HG03342 (cell line): ENCODE results near the gene PODXL.
"Not testable (repeated sequence)": the region's sequence is repeated elsewhere in the genome, so short reads cannot be mapped to it uniquely, and the experiment has no call there.

Experiments used
- ATAC-seq: cut with Tn5 transposase; IDR thresholded peaks from one replicate; pipeline ENCODE4 v1.9.1; 2021; ENCODE audit warnings: mild to moderate bottlenecking, moderate library complexity; ENCODE audit not compliant: unreplicated experiment

The PODXL gene

GRCh38 chr7:131538071-131538812, 18.2 kb downstream of the PODXL start:
- ATAC-seq: no peak

DNA sequence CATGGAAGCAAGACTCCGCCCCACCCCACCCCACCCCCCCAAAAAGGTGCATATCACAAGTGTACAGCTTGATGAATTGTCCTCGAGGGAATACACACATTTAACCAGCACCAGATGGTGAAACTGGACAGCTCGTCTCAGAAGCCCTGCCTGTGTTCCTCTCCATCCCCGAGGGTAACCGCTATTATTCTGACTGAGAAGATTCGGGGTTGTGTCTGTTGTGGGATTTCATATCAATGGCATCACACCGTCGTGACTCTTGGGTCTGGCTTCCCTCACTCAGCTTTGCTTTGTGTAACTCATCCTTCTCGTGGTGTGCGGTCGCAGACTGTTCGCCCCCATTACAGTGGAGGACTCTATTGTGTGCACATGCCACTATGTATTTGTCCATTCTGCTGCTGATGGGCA, 18.9 kb downstream of the PODXL start:
- no peak for ATAC-seq

GRCh38 chr7:131536361-131536849, 20.0 kb downstream of the PODXL start:
- ATAC-seq: no peak

GRCh38 chr7:131533566-131534561, 22.6 kb downstream of the PODXL start:
- ATAC-seq: no peak

DNA sequence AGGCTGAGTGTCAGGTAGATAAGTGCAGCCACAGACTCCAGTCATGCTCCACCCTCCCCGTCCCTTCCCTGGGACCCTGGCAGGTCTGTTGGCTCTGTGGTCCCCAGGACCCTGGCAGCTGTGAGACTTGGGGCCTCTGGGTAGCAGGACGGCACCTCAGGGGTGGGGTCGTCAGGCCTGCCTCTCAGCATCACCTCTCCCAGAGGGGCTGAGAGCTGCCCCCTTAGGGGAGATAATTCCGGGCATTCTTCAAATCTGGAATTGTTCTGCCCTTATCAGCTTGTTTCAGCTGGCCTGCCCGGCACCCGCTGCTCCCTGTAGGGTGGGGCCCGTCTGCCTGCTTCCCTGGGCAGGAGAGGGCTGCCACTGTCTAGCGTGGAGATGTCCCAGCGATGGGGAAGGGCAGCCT, 23.3 kb downstream of the PODXL start:
- ATAC-seq: no peak

DNA sequence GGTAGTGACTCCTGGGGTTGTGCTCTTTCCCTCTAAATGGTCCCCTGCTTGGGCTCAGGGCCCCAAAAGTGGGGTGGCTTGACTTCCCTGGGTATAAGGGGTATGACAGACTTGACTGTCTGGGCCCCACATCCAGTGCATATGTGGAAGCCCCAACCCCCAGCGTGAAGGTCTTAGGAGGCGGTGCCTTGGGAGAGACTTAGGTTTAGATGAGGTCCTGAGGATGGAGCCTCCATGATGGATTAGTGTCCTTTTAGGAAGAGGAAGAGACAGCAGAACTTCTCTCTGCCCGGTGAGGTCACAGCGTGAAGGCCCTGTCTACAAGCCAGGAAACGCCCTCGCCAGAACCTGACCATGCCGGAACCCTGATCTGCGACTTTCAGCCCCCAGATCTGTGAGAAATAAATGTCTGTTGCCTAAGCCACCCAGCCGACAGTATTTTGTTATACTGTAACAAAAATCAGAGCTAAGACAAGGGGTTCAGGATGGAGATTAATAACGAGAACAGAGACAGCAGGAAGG, 23.8 kb downstream of the PODXL start:
- no peak for ATAC-seq

GRCh38 chr7:131530137-131530536, 26.3 kb downstream of the PODXL start:
- no peak for ATAC-seq

- ATAC-seq: no peak
These were observed 26.8 kb downstream of the PODXL start for GRCh38 chr7:131529617-131530016.

DNA sequence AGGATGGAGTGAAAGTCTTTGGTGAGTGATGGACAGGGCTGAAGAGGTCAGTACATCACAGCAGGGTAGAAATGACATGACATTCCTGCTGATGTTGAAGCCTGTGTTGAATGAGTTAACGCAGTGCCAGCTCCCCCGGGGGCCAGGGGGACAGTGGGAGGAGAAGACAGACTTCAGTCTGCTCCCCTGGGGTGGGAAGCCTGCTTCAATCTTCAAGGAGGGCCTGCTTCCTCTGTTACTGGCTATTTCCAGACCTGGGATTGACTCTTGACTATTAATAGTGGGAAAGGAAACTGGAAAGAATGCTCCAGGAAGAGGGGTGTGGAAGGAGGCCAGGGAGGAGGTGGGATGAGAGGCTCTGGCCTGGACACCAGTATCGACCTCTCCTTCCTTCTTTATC, 27.2 kb downstream of the PODXL start:
- ATAC-seq: no peak

DNA sequence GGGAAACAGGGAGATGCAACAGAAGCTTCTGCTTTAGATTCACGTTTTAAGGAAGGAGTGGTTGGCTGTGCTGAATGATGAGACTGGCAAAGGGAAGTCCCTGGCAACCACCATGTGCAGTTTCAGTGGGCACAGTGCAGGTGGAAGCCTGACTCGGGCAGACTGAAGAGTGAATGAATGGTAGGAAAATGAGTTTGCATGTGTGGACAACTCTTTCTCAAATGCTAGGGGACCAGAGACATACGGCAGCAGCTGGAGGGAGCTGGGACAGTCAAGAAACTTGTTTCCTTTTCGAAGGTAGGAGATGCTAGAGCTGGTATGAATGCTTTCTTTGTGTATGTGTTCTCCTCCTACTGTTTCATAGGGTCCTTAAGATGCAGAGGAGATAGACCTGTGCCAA, 29.0 kb downstream of the PODXL start:
- no peak for ATAC-seq

DNA sequence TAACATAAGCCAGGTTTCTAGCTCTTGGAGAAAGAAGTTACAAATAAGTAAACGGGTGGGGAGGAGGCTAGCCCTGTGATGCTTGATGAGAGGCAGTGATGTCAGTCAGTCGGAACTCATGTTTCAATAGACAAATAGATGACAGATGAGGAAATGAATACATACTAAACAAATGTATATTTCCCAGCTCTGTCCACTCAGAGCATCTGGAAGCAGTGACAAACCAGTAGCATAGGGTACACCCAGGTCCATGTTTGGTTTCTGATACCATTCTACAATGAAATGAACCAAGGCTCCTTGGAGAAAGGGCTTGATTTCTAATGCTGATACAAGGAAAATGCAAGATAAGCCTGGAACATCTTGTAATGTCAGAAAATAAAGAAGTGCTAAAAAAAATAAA, 30.6 kb downstream of the PODXL start:
- ATAC-seq: no peak

DNA sequence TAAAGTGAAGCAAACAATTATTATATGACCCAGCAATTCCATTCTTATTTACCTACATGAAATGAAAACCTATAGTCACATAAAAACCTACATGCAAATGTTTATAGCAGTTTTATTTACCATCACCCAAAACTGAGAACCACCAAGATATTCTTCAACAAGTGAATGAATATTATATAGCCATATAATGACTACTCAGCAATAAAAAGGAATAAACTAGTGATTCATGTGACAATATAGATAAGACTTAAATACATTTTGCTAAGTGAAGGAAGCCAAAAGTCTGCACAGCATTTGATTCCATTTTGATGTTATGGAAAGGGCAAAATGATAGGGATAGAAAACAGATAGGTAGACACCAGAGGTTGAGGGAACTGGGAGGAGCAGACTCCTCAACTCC, 31.7 kb downstream of the PODXL start:
- ATAC-seq: no peak

DNA sequence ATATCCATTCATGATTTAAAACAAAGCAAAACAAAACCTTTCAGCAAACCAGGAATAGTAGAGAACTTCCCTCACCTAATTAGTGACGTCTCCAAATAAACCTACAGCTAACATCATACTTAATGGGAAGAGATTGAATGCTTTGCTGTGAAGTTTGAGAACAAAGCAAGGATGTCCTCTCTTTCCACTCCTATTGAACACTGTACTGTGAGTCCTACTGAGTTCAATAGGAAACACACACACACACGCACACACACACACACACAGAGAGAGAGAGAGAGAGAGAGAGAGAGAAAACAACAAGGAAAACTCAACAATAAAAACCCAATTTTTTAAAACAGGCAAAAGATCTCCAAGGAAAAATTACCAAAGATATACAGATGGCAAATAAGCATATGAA, 32.3 kb downstream of the PODXL start:
- no peak for ATAC-seq

DNA sequence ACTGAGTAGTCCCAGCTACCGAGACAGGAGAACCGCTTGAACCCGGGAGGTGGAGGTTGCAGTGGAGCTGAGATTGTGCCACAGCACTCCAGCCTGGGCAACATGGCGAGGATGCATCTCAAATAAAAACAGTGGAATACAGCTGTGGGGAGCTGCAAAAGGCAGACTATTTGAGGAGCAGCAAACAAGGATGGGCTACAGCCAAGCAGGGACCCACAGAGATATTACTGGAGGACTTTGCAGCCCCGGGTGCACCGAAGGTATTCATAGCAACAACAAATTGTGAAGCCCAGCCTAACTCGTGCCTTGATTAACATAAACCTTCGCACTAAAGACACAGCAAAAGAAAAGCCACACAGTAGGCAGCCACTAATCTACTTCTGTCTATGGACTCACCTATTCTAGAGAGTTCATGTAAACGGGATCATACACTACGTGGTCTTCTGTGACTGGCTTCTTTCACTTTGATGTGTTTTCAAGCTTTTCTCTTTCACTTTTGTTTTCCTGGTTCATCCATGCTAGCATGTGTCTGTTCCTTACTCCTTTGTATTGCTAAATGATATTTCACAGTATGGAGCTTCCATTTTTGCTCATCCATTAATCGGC, 34.0 kb downstream of the PODXL start:
- peak; percentile 72 for ATAC-seq

DNA sequence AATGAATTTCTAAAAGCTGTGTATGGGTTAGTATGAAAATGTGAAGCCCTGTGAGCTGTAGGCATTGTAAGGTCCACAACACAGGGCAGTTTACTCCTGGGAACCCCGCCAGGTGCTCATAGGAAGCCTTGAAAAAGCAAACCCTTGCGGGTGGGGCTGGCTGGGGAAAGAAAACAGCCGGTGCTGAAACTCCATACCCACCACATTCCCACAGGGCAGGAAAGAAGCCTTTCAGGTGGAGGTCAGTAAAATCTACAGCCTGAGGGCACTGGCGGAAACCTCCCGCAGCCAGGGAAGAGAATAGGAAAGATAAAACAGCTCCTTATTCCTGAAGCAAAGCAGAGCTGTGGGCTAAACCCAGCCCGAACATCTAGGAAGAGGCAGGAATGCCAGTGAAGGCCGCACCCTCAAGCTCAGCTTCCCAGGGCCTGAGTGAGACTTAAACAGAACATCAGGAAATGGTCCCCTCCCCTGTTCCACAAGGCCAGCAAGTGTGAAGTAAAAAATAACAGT, 34.7 kb downstream of the PODXL start:
- ATAC-seq: no peak

GRCh38 chr7:131518626-131519025, 37.8 kb downstream of the PODXL start:
- no peak for ATAC-seq

DNA sequence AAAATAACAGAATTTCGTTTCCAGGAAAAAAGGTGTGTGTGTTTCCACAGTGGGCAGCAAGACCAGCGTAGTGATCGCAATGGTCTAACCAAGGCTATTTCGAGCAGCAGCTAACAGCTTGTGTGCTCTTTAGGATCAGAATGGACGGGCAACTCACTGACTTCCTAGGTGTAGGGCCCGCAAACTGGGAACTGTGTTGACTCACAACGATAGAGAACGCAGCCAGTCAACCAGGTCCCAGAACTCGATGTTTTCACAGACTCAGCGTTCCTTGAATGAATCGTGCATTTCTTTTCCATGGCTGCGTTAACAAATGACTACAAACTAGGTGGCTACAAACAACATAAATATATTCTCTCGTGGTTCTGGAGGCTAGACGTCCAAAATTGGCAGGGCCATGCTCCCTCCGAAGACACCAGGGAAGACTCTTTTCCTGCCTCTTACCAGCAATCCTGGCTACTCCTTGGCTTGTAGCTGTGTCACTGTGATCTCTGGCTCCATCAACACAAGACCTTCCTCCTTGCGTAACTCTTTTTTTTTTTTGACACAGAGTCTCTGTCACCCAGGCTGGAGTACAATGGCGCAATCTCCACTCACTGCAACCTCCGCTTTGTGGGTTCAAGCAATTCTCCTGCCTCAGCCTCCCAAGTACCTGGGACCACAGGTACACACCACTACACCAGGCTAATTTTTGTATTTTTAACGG, 39.1 kb downstream of the PODXL start:
- ATAC-seq: no peak

GRCh38 chr7:131515471-131515870, 41.0 kb downstream of the PODXL start:
- ATAC-seq: not testable (repeated sequence)

- peak; percentile 91 for ATAC-seq
These were observed 43.0 kb downstream of the PODXL start for GRCh38 chr7:131513245-131514061.
